ENCODE measurements around the gene ST3GAL5.
"Not testable (repeated sequence)": the region's sequence is repeated elsewhere in the genome, so short reads cannot be mapped to it uniquely, and the experiment has no call there.

The ST3GAL5 gene

DNA sequence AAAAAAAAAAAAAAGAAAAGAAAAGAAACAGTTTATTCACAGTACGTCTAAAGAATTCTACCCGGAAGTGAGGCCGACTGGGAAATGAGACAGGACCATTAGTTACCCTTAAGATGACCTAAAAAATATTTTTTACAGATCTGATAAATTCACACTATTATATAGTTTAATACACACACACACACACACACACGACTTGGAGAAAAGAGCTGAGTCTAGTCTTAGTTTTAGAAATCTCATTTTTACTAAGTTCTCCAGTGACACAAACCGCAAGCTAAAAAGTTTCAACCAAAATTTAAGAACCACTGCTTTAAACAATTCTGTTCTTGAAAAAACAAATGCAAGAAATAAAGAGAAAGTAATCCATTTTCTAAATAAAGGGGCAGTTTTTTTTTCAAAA is 27.1 kb downstream of the ST3GAL5 start:
- peak; percentile 29 for DNase-seq

GRCh38 chr2:85861180-85861579 is 27.6 kb downstream of the ST3GAL5 start:
- DNase-seq: peak; percentile 48

DNA sequence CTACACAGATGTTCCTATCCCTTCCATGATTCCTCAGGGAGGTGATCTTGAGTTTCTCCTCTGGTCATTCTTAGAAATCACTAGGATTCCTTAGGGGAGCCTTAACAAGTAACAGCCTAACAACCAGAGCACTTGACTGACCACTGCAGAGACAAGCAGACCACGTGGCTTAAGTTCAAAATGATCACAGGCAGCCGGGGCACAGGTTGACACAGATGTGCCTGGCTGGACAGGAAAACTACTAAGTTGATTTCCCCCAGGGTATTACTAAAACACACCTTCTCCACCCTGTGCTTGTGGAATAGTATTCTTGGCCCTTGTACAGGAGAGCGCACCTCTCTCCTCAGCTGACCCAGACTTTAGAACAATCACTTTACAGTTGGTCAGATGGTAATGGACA is 29.9 kb downstream of the ST3GAL5 start:
- DNase-seq: no peak

DNA sequence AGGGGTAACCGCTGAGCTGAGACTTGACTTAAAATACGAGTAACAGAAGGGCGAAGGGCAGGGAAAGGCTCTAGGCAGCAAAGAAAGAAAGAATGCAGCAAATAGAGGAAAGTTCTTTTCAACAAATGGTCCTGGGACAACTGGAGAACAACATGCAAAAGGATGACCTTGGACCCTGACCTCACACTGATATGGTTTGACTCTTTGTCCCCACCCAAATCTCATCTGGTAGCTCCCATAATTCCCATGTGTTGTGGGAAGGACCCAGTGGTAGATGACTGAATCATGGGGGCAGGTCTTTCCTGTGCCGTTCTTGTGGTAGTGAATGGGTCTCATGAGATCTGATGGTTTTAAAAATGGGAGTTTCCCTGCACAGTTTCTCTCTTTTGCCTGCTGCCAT is 33.9 kb downstream of the ST3GAL5 start:
- no peak for DNase-seq

GRCh38 chr2:85854166-85854509 is 34.7 kb downstream of the ST3GAL5 start:
- DNase-seq: peak; percentile 51

GRCh38 chr2:85853499-85854165 is 35.2 kb downstream of the ST3GAL5 start:
- DNase-seq: peak; percentile 64

GRCh38 chr2:85852937-85853498 is 35.8 kb downstream of the ST3GAL5 start:
- peak; percentile 82 for DNase-seq

- DNase-seq: peak; percentile 21
Measured at GRCh38 chr2:85852152-85852840, 36.5 kb downstream of the ST3GAL5 start.

- DNase-seq: peak; percentile 32
Measured at GRCh38 chr2:85851253-85852151, 37.3 kb downstream of the ST3GAL5 start.

DNA sequence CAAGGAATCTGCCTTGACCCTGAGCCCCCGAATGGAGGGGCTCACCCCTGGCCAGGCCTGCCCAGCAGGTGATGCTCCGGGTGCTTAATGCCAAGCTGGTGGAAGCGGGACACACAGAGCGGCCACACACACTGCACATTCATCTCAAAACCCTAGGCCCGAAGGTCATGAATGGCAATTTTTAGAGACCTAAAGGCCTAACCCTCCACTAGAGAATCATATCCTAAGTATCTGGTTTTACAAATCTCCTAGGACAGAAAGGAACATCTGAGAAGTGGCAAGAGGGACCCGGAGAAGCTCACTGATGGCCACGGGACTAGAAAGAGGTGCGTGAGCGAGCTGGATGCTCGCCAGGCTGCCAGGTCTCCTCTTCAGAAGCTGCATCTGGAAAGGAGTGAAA is 38.3 kb downstream of the ST3GAL5 start:
- no peak for DNase-seq

GRCh38 chr2:85847051-85847588 is 41.7 kb downstream of the ST3GAL5 start:
- DNase-seq: no peak

GRCh38 chr2:85846411-85846810 is 42.4 kb downstream of the ST3GAL5 start:
- DNase-seq: no peak

- no peak for DNase-seq
Measured at GRCh38 chr2:85844486-85844885, 44.3 kb downstream of the ST3GAL5 start.

- peak; percentile 32 for DNase-seq
Measured at GRCh38 chr2:85843543-85843942, 45.2 kb downstream of the ST3GAL5 start.

DNA sequence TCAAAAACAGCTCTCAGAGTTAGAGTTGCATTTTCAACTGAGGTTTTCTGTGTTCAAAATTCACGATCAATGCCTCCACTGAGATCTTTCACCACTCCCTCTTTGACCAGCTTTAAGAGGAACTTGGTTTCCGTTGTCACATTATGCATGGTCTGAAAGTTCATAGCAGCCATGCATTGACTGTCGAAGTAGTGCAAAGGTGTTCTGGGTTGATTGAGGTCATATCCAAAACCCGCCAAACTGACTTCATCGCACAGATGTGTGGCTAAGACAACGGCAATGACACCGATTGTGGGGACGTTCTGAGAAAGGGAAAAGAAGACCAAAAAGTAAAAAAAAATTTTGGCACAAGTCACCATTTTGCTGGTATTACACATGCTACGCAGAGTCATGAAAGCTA is 48.7 kb downstream of the ST3GAL5 start:
- DNase-seq: no peak

GRCh38 chr2:85839461-85839860 is 49.3 kb downstream of the ST3GAL5 start:
- no peak for DNase-seq

DNA sequence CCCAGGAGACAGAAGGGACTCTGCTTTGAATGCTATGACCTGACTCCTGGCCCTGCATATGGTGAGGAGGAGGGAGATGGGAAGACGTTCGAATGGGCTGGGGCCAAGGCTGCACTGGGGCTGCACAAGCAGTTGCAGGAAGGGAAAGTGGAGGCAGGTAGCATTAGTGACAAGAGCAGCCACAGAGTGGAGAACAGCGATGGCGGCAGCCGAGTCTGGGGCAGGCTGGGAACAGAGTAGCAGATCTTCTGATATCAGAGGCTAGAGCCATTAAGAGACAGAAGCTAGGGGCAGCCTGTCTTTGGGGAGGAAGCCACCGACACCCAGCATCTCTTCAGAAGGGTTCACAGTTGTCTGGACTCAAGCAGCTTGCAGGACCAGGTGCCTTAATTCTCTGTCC is 50.1 kb downstream of the ST3GAL5 start:
- DNase-seq: no peak

GRCh38 chr2:85838181-85838580 is 50.6 kb downstream of the ST3GAL5 start:
- no peak for DNase-seq

GRCh38 chr2:85834466-85834865 is 54.3 kb downstream of the ST3GAL5 start:
- DNase-seq: no peak

- no peak for DNase-seq
Measured at GRCh38 chr2:85831735-85832134, 57.1 kb downstream of the ST3GAL5 start.

- DNase-seq: peak; percentile 49
Measured at GRCh38 chr2:85830645-85831044, 58.1 kb downstream of the ST3GAL5 start.

- not testable (repeated sequence) for DNase-seq
Measured at GRCh38 chr2:85829394-85829793, 59.4 kb downstream of the ST3GAL5 start.

GRCh38 chr2:85828725-85829124 is 60.1 kb downstream of the ST3GAL5 start:
- no peak for DNase-seq
